Measurements from ENCODE around the gene COL6A1. TPM values are rescaled to one million over a fixed set of nuclear protein-coding genes. Genes with fewer than 3 reads are reported as not detected.

Gene COL6A1
- total and polyA plus RNA-seq, 2 of the 13 experiments (the other 11 are each of a cell fraction or from before 2014, with no cell fraction given), result 3.1 to 4.8 TPM

DNA sequence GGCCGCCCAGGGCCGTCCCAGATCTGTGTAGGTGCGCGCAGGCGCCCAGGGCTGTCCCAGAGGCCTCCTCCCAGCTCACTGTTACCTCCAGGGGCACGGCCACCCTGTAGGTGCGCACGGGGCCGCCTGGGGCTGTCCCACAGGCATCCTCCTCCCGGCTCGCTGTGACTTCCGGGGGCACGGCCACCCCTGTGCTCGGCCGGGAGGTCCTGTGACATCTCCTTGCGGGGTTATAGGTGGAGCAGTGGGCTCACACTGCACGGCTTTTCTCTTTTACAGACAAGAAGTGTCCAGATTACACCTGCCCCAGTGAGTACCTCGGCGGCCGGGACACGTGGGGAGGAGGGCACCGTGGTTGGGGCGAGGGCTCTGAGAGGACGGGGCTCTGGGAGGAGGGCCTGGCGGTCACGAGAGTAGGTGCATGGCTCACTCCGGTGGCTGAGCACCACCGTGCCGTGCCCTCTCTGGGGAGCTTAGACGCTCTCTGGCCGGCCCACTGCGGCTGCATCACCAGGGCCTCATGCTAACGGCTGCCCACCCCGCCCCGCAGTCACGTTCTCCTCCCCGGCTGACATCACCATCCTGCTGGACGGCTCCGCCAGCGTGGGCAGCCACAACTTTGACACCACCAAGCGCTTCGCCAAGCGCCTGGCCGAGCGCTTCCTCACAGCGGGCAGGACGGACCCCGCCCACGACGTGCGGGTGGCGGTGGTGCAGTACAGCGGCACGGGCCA lies 21.4 kb downstream of the COL6A1 start:
- no TSS peak for BruUV-seq (replicated peaks)
- H4K20me1 ChIP-seq (ENCODE audit: insufficient read depth, low read length), result no peaks in the 10 kb centered on the region
- no peaks in the 10 kb centered on the region for H3K79me2 ChIP-seq (ENCODE audit: insufficient read depth, low read length)
- FAIRE-seq, result no peak
- H3K27ac ChIP-seq (ENCODE audit: extremely low read length, insufficient read depth, low read length), result no peak overlapping the region
- H3K9me3 ChIP-seq (ENCODE audit: low read length), result no peaks in the 10 kb centered on the region
- CTCF ChIA-PET (ENCODE audit: low intra/inter-chr PET ratio, low total read pairs), result no interaction called here
- TF ChIP-seq ZNF34 (CRISPR knock-in tag; IDR thresholded peaks at IDR 0.05; ENCODE audit: borderline replicate concordance) (no peak), ZSCAN31 (CRISPR knock-in tag; IDR thresholded peaks at IDR 0.05; ENCODE audit: low read depth) (no peak), ZNF672 (CRISPR knock-in tag; IDR thresholded peaks at IDR 0.05) (no peak), NCOA2 (CRISPR knock-in tag; IDR thresholded peaks at IDR 0.05) (no peak), RFX1 (IDR thresholded peaks at IDR 0.05) (no peak), ZNF746 (CRISPR knock-in tag; IDR thresholded peaks at IDR 0.05) (no peak), SRSF1 (optimal IDR thresholded peaks at IDR 0.05; ENCODE audit: low read depth, low read length) (no peak), PRPF4 (IDR thresholded peaks at IDR 0.05; ENCODE audit: low read depth, low read length, poor library complexity, severe bottlenecking) (no peak), PPARG (CRISPR knock-in tag; conservative IDR thresholded peaks at IDR 0.05) (no peak), ZNF75D (CRISPR knock-in tag; IDR thresholded peaks at IDR 0.05; ENCODE audit: borderline replicate concordance) (no peak)
- H3K27me3 ChIP-seq (ENCODE audit: control insufficient read depth in 1 of 2, insufficient read depth in 2 of 2, low read length in 2 of 2), result no peaks in the 10 kb centered on the region; a peak in 1 of 5 replicates
- H3K4me1 ChIP-seq (ENCODE audit: insufficient read depth, low read length), result no peaks in the 10 kb centered on the region
- ATAC-seq, result no peak
- H3K36me3 ChIP-seq (replicated peaks in 1 of 2; ENCODE audit: control insufficient read depth in 1 of 2, insufficient read depth in 2 of 2, low read length in 2 of 2), result no peaks in the 10 kb centered on the region
- H3K4me2 ChIP-seq (ENCODE audit: low read depth, low read length), result no peak overlapping the region
- POLR2A ChIA-PET, result no interaction called here
- intact Hi-C loops (cut with micrococcal nuclease; ENCODE audit: unreplicated experiment), result no loop called here
- in situ Hi-C loops (cut with HindIII; ENCODE audit: extremely low pct_ligation_motif_present, low pct_unique_long_range_greater_than_20kb), result no loop called here
- no peak overlapping the region for H3K9ac ChIP-seq (ENCODE audit: insufficient read depth, low read depth, low read length)
- no peak overlapping the region for H3K4me3 ChIP-seq (replicated peaks in 1 of 3; ENCODE audit: insufficient read depth in 1 of 3, low read depth in 2 of 3, low read length in 3 of 3)
- 97% methylated on average over 6 of the region's 54 CpGs for WGBS (ENCODE audit: low lambda C conversion rate)
- H2AFZ ChIP-seq (ENCODE audit: low read length), result no peak overlapping the region
- no peak for DNase-seq (ENCODE audit: low spot score)

DNA sequence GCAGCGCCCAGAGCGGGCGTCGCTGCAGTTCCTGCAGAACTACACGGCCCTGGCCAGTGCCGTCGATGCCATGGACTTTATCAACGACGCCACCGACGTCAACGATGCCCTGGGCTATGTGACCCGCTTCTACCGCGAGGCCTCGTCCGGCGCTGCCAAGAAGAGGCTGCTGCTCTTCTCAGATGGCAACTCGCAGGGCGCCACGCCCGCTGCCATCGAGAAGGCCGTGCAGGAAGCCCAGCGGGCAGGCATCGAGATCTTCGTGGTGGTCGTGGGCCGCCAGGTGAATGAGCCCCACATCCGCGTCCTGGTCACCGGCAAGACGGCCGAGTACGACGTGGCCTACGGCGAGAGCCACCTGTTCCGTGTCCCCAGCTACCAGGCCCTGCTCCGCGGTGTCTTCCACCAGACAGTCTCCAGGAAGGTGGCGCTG lies 22.0 kb downstream of the COL6A1 start:
- no peak for FAIRE-seq
- CTCF ChIA-PET (ENCODE audit: low intra/inter-chr PET ratio, low total read pairs), result no interaction called here
- 86% methylated on average over 33 of the region's 42 CpGs for WGBS (ENCODE audit: low lambda C conversion rate)
- no peak for TF ChIP-seq ZNF724P (CRISPR knock-in tag; IDR thresholded peaks at IDR 0.05; ENCODE audit: borderline replicate concordance)
- TF ChIP-seq ZFP36 (IDR thresholded peaks at IDR 0.05; ENCODE audit: borderline replicate concordance, low read depth, low read length, partially characterized antibody), result no peak
- no peak for TF ChIP-seq ZFP36L2 (CRISPR knock-in tag; IDR thresholded peaks at IDR 0.05)
- TF ChIP-seq ARID2 (CRISPR knock-in tag; IDR thresholded peaks at IDR 0.05; ENCODE audit: borderline replicate concordance), result no peak
- no peak for TF ChIP-seq ZNF30 (CRISPR knock-in tag; IDR thresholded peaks at IDR 0.05)
- TF ChIP-seq, protein P1, sequence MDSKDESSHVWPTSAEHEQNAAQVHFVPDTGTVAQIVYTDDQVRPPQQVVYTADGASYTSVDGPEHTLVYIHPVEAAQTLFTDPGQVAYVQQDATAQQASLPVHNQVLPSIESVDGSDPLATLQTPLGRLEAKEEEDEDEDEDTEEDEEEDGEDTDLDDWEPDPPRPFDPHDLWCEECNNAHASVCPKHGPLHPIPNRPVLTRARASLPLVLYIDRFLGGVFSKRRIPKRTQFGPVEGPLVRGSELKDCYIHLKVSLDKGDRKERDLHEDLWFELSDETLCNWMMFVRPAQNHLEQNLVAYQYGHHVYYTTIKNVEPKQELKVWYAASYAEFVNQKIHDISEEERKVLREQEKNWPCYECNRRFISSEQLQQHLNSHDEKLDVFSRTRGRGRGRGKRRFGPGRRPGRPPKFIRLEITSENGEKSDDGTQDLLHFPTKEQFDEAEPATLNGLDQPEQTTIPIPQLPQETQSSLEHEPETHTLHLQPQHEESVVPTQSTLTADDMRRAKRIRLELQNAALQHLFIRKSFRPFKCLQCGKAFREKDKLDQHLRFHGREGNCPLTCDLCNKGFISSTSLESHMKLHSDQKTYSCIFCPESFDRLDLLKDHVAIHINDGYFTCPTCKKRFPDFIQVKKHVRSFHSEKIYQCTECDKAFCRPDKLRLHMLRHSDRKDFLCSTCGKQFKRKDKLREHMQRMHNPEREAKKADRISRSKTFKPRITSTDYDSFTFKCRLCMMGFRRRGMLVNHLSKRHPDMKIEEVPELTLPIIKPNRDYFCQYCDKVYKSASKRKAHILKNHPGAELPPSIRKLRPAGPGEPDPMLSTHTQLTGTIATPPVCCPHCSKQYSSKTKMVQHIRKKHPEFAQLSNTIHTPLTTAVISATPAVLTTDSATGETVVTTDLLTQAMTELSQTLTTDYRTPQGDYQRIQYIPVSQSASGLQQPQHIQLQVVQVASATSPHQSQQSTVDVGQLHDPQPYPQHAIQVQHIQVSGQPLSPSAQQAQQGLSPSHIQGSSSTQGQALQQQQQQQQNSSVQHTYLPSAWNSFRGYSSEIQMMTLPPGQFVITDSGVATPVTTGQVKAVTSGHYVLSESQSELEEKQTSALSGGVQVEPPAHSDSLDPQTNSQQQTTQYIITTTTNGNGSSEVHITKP (CRISPR knock-in tag; IDR thresholded peaks at IDR 0.05; ENCODE audit: low read depth), result no peak
- TF ChIP-seq DMAP1 (CRISPR knock-in tag; IDR thresholded peaks at IDR 0.05), result no peak
- TF ChIP-seq ZKSCAN1 (IDR thresholded peaks at IDR 0.05; ENCODE audit: low read length), result no peak

More for the DNA sequence above, 22.0 kb downstream of the COL6A1 start:
- no peak overlapping the region for H3K4me3 ChIP-seq (replicated peaks in 1 of 3; ENCODE audit: insufficient read depth in 1 of 3, low read depth in 2 of 3, low read length in 3 of 3)
- no peaks in the 10 kb centered on the region for H3K79me2 ChIP-seq (ENCODE audit: insufficient read depth, low read length)
- DNase-seq (ENCODE audit: low spot score) (no peak), ATAC-seq (no peak)
- H2AFZ ChIP-seq (ENCODE audit: low read length), result no peak overlapping the region
- no peaks in the 10 kb centered on the region for H3K36me3 ChIP-seq (replicated peaks in 1 of 2; ENCODE audit: control insufficient read depth in 1 of 2, insufficient read depth in 2 of 2, low read length in 2 of 2)
- H3K4me1 ChIP-seq (ENCODE audit: insufficient read depth, low read length), result no peaks in the 10 kb centered on the region
- H3K9ac ChIP-seq (ENCODE audit: insufficient read depth, low read depth, low read length), result no peak overlapping the region
- H3K4me2 ChIP-seq (ENCODE audit: low read depth, low read length), result no peak overlapping the region
- in situ Hi-C loops (cut with HindIII; ENCODE audit: extremely low pct_ligation_motif_present, low pct_unique_long_range_greater_than_20kb), result no loop called here
- no TSS peak for BruUV-seq (replicated peaks)
- no peaks in the 10 kb centered on the region; a peak in 1 of 5 replicates for H3K27me3 ChIP-seq (ENCODE audit: control insufficient read depth in 1 of 2, insufficient read depth in 2 of 2, low read length in 2 of 2)
- no peak overlapping the region for H3K27ac ChIP-seq (ENCODE audit: extremely low read length, insufficient read depth, low read length)
- H3K9me3 ChIP-seq (ENCODE audit: low read length), result no peaks in the 10 kb centered on the region
- POLR2A ChIA-PET, result no interaction called here
- intact Hi-C loops (cut with micrococcal nuclease; ENCODE audit: unreplicated experiment), result no loop called here
- H4K20me1 ChIP-seq (ENCODE audit: insufficient read depth, low read length), result no peaks in the 10 kb centered on the region

All from HepG2 (cell line).